Endothelial cell of umbilical vein (primary cell): Measurements from ENCODE around the gene USP40. TPM values are rescaled to one million over a fixed set of nuclear protein-coding genes. Genes with fewer than 3 reads are reported as not detected.

Source experiments
- BruUV-seq: library from RNA; stranded (reverse); fragments of 400-500 nt; replicated peaks from 2 replicates; lab custom pipeline; 2021; lab: Mats Ljungman, UMichigan
- CTCF ChIA-PET: fragments of 300-600, 350-600 bp; sonication (Branson Sonifier 250); formaldehyde crosslinking; loops from one replicate; lab custom pipeline; 2021; ENCODE audit warnings: antibody characterized with exemption, inconsistent platforms; lab: Charles Lee
- POLR2A ChIA-PET: fragments of 300-600, 350-600 bp; sonication (Branson Sonifier 250); formaldehyde crosslinking; loops from one replicate; lab custom pipeline; 2021; ENCODE audit warnings: antibody characterized with exemption, inconsistent platforms; lab: Charles Lee
- DNase-seq: peaks from one replicate; pipeline ENCODE4 v3.0.0-alpha.2; 2011; ENCODE audit warnings: low read depth, low spot score
- FAIRE-seq: peaks from 2 replicates; lab custom pipeline; 2011; peaks lifted over from hg19 to GRCh38; lab: Jason Lieb, UNC
- H2AFZ ChIP-seq: 2 replicates; pipeline ENCODE4 v1.6.0; 2012; ENCODE audit warnings: low read depth, low read length, control low read depth, inconsistent platforms
- H3K27ac ChIP-seq: 2 replicates; pipeline ENCODE4 v1.5.1; 2011; ENCODE audit warnings: low read depth, mild to moderate bottlenecking, control low read depth, low read length, moderate library complexity; ENCODE audit not compliant: insufficient read depth
- H3K27me3 ChIP-seq, 2 experiments: 2 replicates each; pipeline versions ENCODE4 v1.6.0 to v1.6.1; 2011; ENCODE audit warnings: low read length in 2 of 2, mixed read lengths in 1 of 2; ENCODE audit not compliant: control insufficient read depth in 2 of 2, insufficient read depth in 2 of 2
- H3K36me3 ChIP-seq, 2 experiments: 2 replicates in 1 of 2; 3 replicates in 1 of 2; pipeline ENCODE4 v1.5.1; 2011; ENCODE audit warnings: low read length in 2 of 2, mild to moderate bottlenecking in 1 of 2, moderate library complexity in 1 of 2; ENCODE audit not compliant: control insufficient read depth in 2 of 2, insufficient read depth in 2 of 2; ENCODE audit errors: extremely low read depth in 1 of 2
- H3K4me1 ChIP-seq: 3 replicates; pipeline ENCODE4 v1.5.1; 2011; ENCODE audit warnings: mild to moderate bottlenecking, low read length; ENCODE audit not compliant: control insufficient read depth, insufficient read depth; ENCODE audit errors: extremely low read depth
- H3K4me2 ChIP-seq: 2 replicates; pipeline ENCODE4 v1.6.1; 2011; ENCODE audit warnings: low read length, control low read depth, mixed read lengths; ENCODE audit not compliant: insufficient read depth
- H3K4me3 ChIP-seq, 3 experiments: fragments of 200-600 bp in 1 of 3; sonication (generic), shearing (Covaris generic) in 1 of 3; replicated peaks in 1 of 3; 2 replicates each; pipeline ENCODE4 v1.5.1; 2011 to 2016; ENCODE audit warnings: control low read depth in 3 of 3, low read length in 3 of 3, mild to moderate bottlenecking in 2 of 3, inconsistent platforms in 1 of 3, low read depth in 1 of 3, moderate library complexity in 1 of 3; ENCODE audit not compliant: insufficient read depth in 1 of 3
- H3K79me2 ChIP-seq: 2 replicates; pipeline ENCODE4 v1.6.0; 2012; ENCODE audit warnings: low read length, inconsistent platforms; ENCODE audit not compliant: control insufficient read depth, insufficient read depth
- H3K9ac ChIP-seq: replicated peaks from 2 replicates; pipeline ENCODE3; 2011; ENCODE audit warnings: low read length, control low read depth; ENCODE audit not compliant: insufficient read depth; ENCODE audit errors: extremely low read depth
- H3K9me1 ChIP-seq: replicated peaks from 3 replicates; pipeline ENCODE4 v1.6.0; 2011; ENCODE audit warnings: mild to moderate bottlenecking, low read length; ENCODE audit not compliant: control insufficient read depth, insufficient read depth; ENCODE audit errors: extremely low read depth
- H3K9me3 ChIP-seq: replicated peaks from 2 replicates; pipeline ENCODE4 v1.5.1; 2012; ENCODE audit warnings: low read length, inconsistent platforms; ENCODE audit not compliant: control insufficient read depth, insufficient read depth
- H4K20me1 ChIP-seq: replicated peaks from 2 replicates; pipeline ENCODE3; 2011; ENCODE audit warnings: mild to moderate bottlenecking, low read length; ENCODE audit not compliant: control insufficient read depth, insufficient read depth; ENCODE audit errors: extremely low read depth
- CTCF ChIP-seq, 2 donors: IDR thresholded peaks; 1 replicate in 1 of 2; 2 replicates in 1 of 2; pipeline ENCODE4 v1.5.1; 2011; ENCODE audit warnings: low read length in 2 of 2, mild to moderate bottlenecking in 2 of 2, moderate library complexity in 2 of 2, control low read depth in 1 of 2, inconsistent platforms in 1 of 2, low read depth in 1 of 2; ENCODE audit not compliant: insufficient read depth in 1 of 2; ENCODE audit errors: extremely low read depth in 1 of 2
- FOS ChIP-seq: IDR thresholded peaks from 2 replicates; pipeline ENCODE4 v1.6.1; 2011; ENCODE audit warnings: mild to moderate bottlenecking, low read length, moderate library complexity, borderline replicate concordance; ENCODE audit not compliant: insufficient read depth
- GATA2 ChIP-seq: IDR thresholded peaks from 2 replicates; pipeline ENCODE4 v1.7.0; 2011; ENCODE audit warnings: low read depth, mild to moderate bottlenecking, moderate library complexity, mixed read lengths, low read length; ENCODE audit not compliant: insufficient read length, insufficient read depth
- JUN ChIP-seq: IDR thresholded peaks from 2 replicates; pipeline ENCODE4 v1.6.1; 2011; ENCODE audit warnings: borderline replicate concordance, low read depth; ENCODE audit not compliant: insufficient read length, insufficient read depth
- MAX ChIP-seq: IDR thresholded peaks from 2 replicates; pipeline ENCODE4 v1.6.1; 2011; ENCODE audit not compliant: insufficient read depth, insufficient read length
- MYC ChIP-seq: IDR thresholded peaks from one replicate; pipeline ENCODE4 v1.6.1; 2011; ENCODE audit warnings: mild to moderate bottlenecking, low read depth, low read length
- POLR2A ChIP-seq: IDR thresholded peaks from 2 replicates; pipeline ENCODE4 v1.6.1; 2012; ENCODE audit warnings: low read depth, mild to moderate bottlenecking, control low read depth, low read length
- POLR2AphosphoS5 ChIP-seq: IDR thresholded peaks from 2 replicates; pipeline ENCODE4 v1.6.1; 2012; ENCODE audit warnings: low read depth, mild to moderate bottlenecking, control low read depth, low read length, moderate library complexity; ENCODE audit not compliant: insufficient read depth
- dilution Hi-C: fragments of 300-500 bp; cut with MboI; formaldehyde crosslinking; loops from one replicate; pipeline ENCODE4 v1.15.0; 2019; ENCODE audit warnings: low sequenced_read_pairs; ENCODE audit not compliant: extremely low pct_ligation_motif_present
- intact Hi-C: fragments of 100-400 bp; cut with micrococcal nuclease; formaldehyde crosslinking; loops from one replicate; pipeline ENCODE4 v1.10.0; 2022
- polyA plus RNA-seq, 4 experiments: library from polyadenylated mRNA; depleted of rRNA in 3 of 4; stranded (reverse) in 3 of 4; unstranded in 1 of 4; fragments of >200 nt; gene quantifications; 2 replicates each; pipeline versions ENCODE4 v1.2.1 to v1.2.3, GENCODE V29; 2011 to 2012; ENCODE audit warnings: missing spikeins in 1 of 4
- total RNA-seq: library from RNA; stranded (reverse); gene quantifications from 2 replicates; pipeline ENCODE4 v1.2.3, GENCODE V29; 2021

USP40 gene
- total and polyA plus RNA-seq, 2 donors (not counting 3 experiments of a cell fraction or from before 2014, with no cell fraction given), result 32.2 to 32.5 TPM

- Histone ChIP-seq H3K9me1 (no peaks in the 10 kb centered on the region), H4K20me1 (no peaks in the 10 kb centered on the region), H3K9ac (no peak overlapping the region), H3K27ac (no peak overlapping the region), H3K36me3 (no peaks in the 10 kb centered on the region), H3K4me3 (no peak overlapping the region), H3K4me2 (no peak overlapping the region), H3K9me3 (no peaks in the 10 kb centered on the region), H3K79me2 (no peaks in the 10 kb centered on the region), H2AFZ (no peak overlapping the region), H3K27me3 (no peaks in the 10 kb centered on the region), H3K4me1 (no peaks in the 10 kb centered on the region)
- no peak for TF ChIP-seq CTCF (IDR thresholded peaks at IDR 0.05; ENCODE audit: extremely low read depth in 1 of 2, insufficient read depth in 1 of 2, low read depth in 1 of 2, low read length in 2 of 2)
- no peak for TF ChIP-seq POLR2AphosphoS5
- no peak for TF ChIP-seq JUN
- ChIA-PET CTCF (no interaction called here), POLR2A (no interaction called here)
- intact Hi-C loops (no loop called here), dilution Hi-C loops (no loop called here)
- DNase-seq (no peak), FAIRE-seq (no peak)
- BruUV-seq, result no TSS peak
Measured at GRCh38 chr2:233501198-233502076, 65.1 kb downstream of the USP40 start.

DNA sequence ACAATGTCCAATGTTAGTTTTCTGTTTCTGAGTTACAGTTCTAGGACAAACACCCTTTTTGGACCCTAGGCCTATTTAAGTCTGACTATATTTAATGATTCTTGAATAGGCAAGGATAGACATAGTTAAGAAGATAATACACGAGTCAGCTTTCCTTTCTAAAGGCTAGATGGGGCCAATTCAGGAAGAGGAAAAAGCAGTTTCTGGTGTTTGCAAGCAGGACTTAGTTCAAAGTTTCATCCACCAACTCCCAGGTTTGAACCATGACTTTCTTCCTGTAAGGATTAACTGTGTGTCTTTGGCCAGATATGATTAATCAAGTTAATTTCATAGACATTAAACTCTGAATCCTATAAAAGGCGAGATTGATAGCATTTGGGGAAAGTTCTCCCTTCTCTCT is 66.7 kb downstream of the USP40 start:
- CTCF ChIA-PET, result no interaction called here
- no peak for FAIRE-seq

More for the DNA sequence above, 66.7 kb downstream of the USP40 start:
- no peaks in the 10 kb centered on the region for H3K79me2 ChIP-seq
- H3K9ac ChIP-seq, result no peak overlapping the region
- no peak overlapping the region for H3K4me2 ChIP-seq
- no peak for DNase-seq
- no TSS peak for BruUV-seq
- H3K27me3 ChIP-seq, result no peaks in the 10 kb centered on the region
- intact Hi-C loops, result no loop called here
- H3K4me3 ChIP-seq, result no peak overlapping the region
- H4K20me1 ChIP-seq, result no peaks in the 10 kb centered on the region
- H3K36me3 ChIP-seq, result no peaks in the 10 kb centered on the region
- no peaks in the 10 kb centered on the region for H3K4me1 ChIP-seq
- H3K9me1 ChIP-seq, result no peaks in the 10 kb centered on the region
- dilution Hi-C loops, result no loop called here
- no peak overlapping the region for H3K27ac ChIP-seq
- no peak overlapping the region for H2AFZ ChIP-seq
- POLR2A ChIA-PET, result no interaction called here
- H3K9me3 ChIP-seq, result no peaks in the 10 kb centered on the region
- TF ChIP-seq MYC (no peak), FOS (no peak), POLR2A (no peak), MAX (no peak), GATA2 (no peak), POLR2AphosphoS5 (no peak)
